ENCODE measurements around the gene RPS6KA5. TPM values are rescaled to one million over a fixed set of nuclear protein-coding genes. Genes with fewer than 3 reads are reported as not detected.
A peak's percentile ranks its signal among the peaks of the same experiment; 100 is the strongest.

The RPS6KA5 gene
- total RNA-seq, 4 donors from 2014 or later, result 3.8 to 20.0 (median 14.8) TPM

DNA sequence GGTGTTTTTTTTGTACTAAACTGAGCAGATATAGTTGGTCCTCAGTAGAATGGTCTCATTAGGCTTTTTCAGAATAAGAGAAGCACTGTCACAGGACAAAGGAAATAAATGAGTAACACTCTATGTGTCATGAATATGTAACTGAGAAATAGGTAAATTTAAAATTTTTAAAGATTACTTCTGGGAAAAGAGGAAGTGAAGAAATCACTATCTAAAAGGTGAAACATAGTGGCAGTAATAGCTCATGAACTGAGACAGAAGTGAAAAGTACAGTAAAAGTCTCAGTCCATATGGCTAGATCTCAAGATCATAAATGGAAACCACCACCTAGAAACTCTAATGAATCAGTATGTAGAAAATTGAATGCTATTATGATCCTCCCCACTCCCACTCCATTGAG is 154.9 kb downstream of the RPS6KA5 start:
- TF ChIP-seq, protein P1, sequence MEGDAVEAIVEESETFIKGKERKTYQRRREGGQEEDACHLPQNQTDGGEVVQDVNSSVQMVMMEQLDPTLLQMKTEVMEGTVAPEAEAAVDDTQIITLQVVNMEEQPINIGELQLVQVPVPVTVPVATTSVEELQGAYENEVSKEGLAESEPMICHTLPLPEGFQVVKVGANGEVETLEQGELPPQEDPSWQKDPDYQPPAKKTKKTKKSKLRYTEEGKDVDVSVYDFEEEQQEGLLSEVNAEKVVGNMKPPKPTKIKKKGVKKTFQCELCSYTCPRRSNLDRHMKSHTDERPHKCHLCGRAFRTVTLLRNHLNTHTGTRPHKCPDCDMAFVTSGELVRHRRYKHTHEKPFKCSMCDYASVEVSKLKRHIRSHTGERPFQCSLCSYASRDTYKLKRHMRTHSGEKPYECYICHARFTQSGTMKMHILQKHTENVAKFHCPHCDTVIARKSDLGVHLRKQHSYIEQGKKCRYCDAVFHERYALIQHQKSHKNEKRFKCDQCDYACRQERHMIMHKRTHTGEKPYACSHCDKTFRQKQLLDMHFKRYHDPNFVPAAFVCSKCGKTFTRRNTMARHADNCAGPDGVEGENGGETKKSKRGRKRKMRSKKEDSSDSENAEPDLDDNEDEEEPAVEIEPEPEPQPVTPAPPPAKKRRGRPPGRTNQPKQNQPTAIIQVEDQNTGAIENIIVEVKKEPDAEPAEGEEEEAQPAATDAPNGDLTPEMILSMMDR (IDR thresholded peaks at IDR 0.05), result no peak
- no peak for TF ChIP-seq POLR2A (IDR thresholded peaks at IDR 0.05)
- Histone ChIP-seq H3K36me3 (no peaks in the 10 kb centered on the region), H3K4me1 (no peaks in the 10 kb centered on the region), H3K27ac (no peak overlapping the region), H3K4me3 (no peak overlapping the region), H3K9me3 (no peaks in the 10 kb centered on the region), H3K27me3 (no peaks in the 10 kb centered on the region)
- intact Hi-C loops (cut with DNase I; ENCODE audit: low total_unique reads), result loop anchor here (10.0 kb wide), 1 partner anchor 379 kb away; no protein-coding TSS in a partner anchor
- no peak for DNase-seq

DNA sequence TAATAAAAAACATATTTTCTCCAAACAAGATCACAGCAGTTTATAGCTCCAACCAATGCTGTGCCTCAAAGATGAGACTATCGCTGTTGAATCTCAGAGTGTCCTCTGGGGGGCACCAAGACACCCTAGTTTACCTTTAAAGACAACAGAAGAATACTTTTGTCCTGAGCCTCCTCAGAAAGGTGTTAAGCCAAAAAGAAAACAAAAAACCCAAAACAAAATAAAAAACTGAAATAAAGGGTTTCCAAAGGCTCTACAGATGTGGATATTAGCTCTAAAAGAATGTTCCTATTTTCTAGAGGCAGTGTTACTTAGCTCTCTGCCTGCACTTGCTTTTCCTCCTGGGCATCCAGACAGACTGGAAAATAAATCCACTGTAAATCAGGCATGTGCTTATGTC is 157.3 kb downstream of the RPS6KA5 start:
- Histone ChIP-seq H3K4me1 (no peaks in the 10 kb centered on the region), H3K36me3 (no peaks in the 10 kb centered on the region), H3K4me3 (no peak overlapping the region), H3K27me3 (no peaks in the 10 kb centered on the region), H3K9me3 (no peaks in the 10 kb centered on the region), H3K27ac (no peak overlapping the region)
- no peak for TF ChIP-seq POLR2A (IDR thresholded peaks at IDR 0.05)
- TF ChIP-seq, protein P1 (IDR thresholded peaks at IDR 0.05), result peak; percentile 59 to 81 (median 68)
- intact Hi-C loops (cut with DNase I; ENCODE audit: low total_unique reads), result loop anchor here (5.0 to 10.0 kb wide), 2 partner anchors 269 to 382 kb away; no protein-coding TSS in a partner anchor
- peak; percentile 47 to 66 for DNase-seq

DNA sequence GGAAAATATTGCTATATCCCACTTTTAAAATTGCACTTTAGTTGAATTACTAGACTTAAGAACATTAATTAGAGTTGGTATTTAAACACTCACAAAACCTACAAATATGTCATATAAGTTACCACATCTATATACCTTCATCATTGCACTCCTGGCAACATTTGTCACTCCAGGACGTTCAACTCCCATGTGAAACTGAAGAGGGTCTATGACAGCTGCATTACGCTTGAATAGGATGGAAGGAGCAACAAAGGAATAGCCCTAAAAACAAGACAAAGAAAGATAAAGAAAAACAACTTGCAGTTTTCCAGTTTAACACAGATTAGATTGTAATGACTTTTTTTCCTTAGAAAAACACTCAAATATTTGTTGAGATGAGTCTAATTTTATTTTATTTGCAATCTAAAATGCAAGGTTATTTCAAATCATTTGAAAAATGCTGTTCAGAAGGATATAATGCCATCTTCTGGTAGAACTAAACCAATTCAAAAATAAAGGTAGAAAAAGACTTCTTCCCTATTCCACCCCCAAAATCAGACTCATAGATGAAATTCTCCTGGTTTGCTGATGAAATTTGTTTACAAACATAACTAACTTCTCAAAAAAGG is 159.9 kb downstream of the RPS6KA5 start:
- no peaks in the 10 kb centered on the region for H3K36me3 ChIP-seq
- no peak overlapping the region for H3K27ac ChIP-seq
- DNase-seq, result no peak
- no peak overlapping the region for H3K4me3 ChIP-seq
- H3K4me1 ChIP-seq, result no peaks in the 10 kb centered on the region
- H3K27me3 ChIP-seq, result no peaks in the 10 kb centered on the region
- no peaks in the 10 kb centered on the region for H3K9me3 ChIP-seq
- intact Hi-C loops (cut with DNase I; ENCODE audit: low total_unique reads), result loop anchor here (5.0 to 10.0 kb wide), 2 partner anchors 272 to 384 kb away; no protein-coding TSS in a partner anchor
- TF ChIP-seq, protein P1 (IDR thresholded peaks at IDR 0.05), result no peak
- TF ChIP-seq POLR2A (IDR thresholded peaks at IDR 0.05), result no peak

DNA sequence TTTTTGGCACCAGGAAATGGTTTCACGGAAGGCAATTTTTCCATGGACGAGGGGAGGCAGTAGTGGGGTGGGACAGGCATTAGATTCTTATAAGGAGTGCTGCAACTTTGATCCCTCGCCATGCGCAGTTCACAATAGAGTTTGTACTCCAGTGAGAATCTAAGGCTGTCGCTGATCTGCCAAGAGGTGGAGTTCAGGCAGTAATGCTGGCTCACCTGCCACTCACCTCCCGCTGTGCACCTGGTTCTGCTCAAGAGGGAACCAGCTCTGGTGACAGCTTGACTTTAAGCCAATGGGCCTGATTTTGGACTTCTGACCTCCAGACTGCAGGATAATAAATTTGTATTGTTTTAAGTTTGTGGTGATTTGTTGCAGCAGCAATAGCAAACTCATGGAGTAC is 163.4 kb downstream of the RPS6KA5 start:
- Histone ChIP-seq H3K4me3 (no peak overlapping the region), H3K27ac (no peak overlapping the region), H3K27me3 (no peaks in the 10 kb centered on the region), H3K4me1 (no peaks in the 10 kb centered on the region), H3K9me3 (no peaks in the 10 kb centered on the region), H3K36me3 (no peaks in the 10 kb centered on the region)
- intact Hi-C loops (cut with DNase I; ENCODE audit: low total_unique reads), result no loop called here
- no peak for DNase-seq
- TF ChIP-seq, protein P1 (IDR thresholded peaks at IDR 0.05), result no peak
- TF ChIP-seq POLR2A (IDR thresholded peaks at IDR 0.05), result no peak

DNA sequence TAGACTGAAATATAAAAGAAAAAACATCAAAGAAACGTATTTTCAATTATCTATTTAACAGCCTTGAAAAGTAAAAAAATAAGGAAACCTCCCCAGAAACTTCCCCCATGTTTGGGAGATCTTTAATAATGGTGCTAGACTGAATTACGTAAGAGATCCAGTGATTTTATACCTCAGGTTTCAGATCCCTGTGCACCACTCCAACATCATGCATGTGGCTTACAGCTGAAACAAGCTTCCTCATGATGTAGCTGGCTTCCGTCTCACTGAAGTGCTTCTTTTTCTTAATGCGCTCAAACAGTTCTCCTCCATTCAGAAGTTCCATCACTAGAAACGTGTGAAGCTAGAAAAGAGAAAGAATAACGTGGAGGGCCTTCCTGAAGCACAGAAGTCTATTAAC is 166.2 kb downstream of the RPS6KA5 start:
- no peak for DNase-seq
- Histone ChIP-seq H3K4me3 (no peak overlapping the region), H3K36me3 (no peaks in the 10 kb centered on the region), H3K27me3 (no peaks in the 10 kb centered on the region), H3K9me3 (no peaks in the 10 kb centered on the region), H3K4me1 (no peaks in the 10 kb centered on the region), H3K27ac (no peak overlapping the region)
- no peak for TF ChIP-seq POLR2A (IDR thresholded peaks at IDR 0.05)
- TF ChIP-seq, protein P1 (IDR thresholded peaks at IDR 0.05), result no peak
- intact Hi-C loops (cut with DNase I; ENCODE audit: low total_unique reads), result no loop called here

Data from uterus (tissue), 4 donors.